ENCODE measurements around the gene CRYBB3. TPM values are rescaled to one million over a fixed set of nuclear protein-coding genes. Genes with fewer than 3 reads are reported as not detected.

The CRYBB3 gene
- polyA plus RNA-seq, 3 donors: not detected

DNA sequence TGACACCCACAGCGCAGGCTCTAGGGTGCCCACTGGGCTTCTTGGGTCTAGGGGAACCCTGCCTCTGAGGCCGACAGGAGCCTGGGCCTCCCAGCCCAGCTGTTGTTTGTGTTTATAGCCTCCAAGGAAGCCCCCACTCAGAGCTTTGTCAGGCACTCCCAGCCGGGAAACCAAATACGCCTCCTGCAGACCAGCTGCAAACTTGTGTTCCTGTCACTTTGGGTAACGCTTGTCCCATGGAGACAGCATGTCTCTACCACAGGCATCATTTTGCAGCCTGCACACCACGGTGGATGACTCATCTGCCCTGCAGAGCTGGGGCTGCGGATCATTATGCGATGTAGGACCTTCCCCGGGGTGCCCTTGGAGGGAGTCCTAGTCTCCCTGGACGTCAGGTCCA is 40.6 kb upstream of the CRYBB3 start:
- Mint-ChIP-seq H3K4me1 (no peaks in the 10 kb centered on the region), H3K4me3 (no peak overlapping the region), H3K27me3 (ENCODE audit: low read depth in 3 of 3) (peaks cover 0 to 3% (median 1%) of the 10 kb centered on the region in 3 donors), H3K27ac (peak overlapping the region in 1 of 7 donors; percentile 32), H3K9me3 (peaks cover 0 to 1% (median 0%) of the 10 kb centered on the region in 7 donors), H3K36me3 (no peaks in the 10 kb centered on the region)
- TF ChIP-seq, protein P1, sequence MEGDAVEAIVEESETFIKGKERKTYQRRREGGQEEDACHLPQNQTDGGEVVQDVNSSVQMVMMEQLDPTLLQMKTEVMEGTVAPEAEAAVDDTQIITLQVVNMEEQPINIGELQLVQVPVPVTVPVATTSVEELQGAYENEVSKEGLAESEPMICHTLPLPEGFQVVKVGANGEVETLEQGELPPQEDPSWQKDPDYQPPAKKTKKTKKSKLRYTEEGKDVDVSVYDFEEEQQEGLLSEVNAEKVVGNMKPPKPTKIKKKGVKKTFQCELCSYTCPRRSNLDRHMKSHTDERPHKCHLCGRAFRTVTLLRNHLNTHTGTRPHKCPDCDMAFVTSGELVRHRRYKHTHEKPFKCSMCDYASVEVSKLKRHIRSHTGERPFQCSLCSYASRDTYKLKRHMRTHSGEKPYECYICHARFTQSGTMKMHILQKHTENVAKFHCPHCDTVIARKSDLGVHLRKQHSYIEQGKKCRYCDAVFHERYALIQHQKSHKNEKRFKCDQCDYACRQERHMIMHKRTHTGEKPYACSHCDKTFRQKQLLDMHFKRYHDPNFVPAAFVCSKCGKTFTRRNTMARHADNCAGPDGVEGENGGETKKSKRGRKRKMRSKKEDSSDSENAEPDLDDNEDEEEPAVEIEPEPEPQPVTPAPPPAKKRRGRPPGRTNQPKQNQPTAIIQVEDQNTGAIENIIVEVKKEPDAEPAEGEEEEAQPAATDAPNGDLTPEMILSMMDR (IDR thresholded peaks at IDR 0.05): no peak
- no peak for DNase-seq
- Histone ChIP-seq H3K27me3 (ENCODE audit: control insufficient read depth in 2 of 2, insufficient read depth in 2 of 2, low read length in 2 of 2) (no peaks in the 10 kb centered on the region), H3K9me3 (replicated peaks in 1 of 2; ENCODE audit: control insufficient read depth in 1 of 2, insufficient read depth in 1 of 2, low read length in 2 of 2) (no peaks in the 10 kb centered on the region), H3K4me3 (replicated peaks in 1 of 3; ENCODE audit: low read depth in 2 of 3, low read length in 3 of 3) (no peak overlapping the region), H3K9ac (ENCODE audit: insufficient read depth, low read length, poor library complexity, severe bottlenecking) (no peak overlapping the region), H3K4me2 (replicated peaks; ENCODE audit: extremely low read depth, low read length, poor library complexity, severe bottlenecking) (no peak overlapping the region), H3K27ac (ENCODE audit: low read depth in 1 of 2, low read length in 2 of 2) (no peak overlapping the region), H3K36me3 (replicated peaks in 1 of 2; ENCODE audit: control insufficient read depth in 1 of 2, insufficient read depth in 2 of 2, low read length in 2 of 2) (no peaks in the 10 kb centered on the region), H4K20me1 (ENCODE audit: insufficient read depth, low read length) (no peaks in the 10 kb centered on the region), H3K79me2 (ENCODE audit: insufficient read depth, low read length) (no peaks in the 10 kb centered on the region), H2AFZ (ENCODE audit: insufficient read depth, low read depth, low read length, poor library complexity, severe bottlenecking) (no peak overlapping the region), H3K4me1 (ENCODE audit: control insufficient read depth in 1 of 2, insufficient read depth in 2 of 2, low read length in 2 of 2) (no peaks in the 10 kb centered on the region)
- intact Hi-C loops (cut with micrococcal nuclease): no loop called here
- 88% methylated on average over 10 of the region's 10 CpGs for WGBS (ENCODE audit: insufficient coverage)

DNA sequence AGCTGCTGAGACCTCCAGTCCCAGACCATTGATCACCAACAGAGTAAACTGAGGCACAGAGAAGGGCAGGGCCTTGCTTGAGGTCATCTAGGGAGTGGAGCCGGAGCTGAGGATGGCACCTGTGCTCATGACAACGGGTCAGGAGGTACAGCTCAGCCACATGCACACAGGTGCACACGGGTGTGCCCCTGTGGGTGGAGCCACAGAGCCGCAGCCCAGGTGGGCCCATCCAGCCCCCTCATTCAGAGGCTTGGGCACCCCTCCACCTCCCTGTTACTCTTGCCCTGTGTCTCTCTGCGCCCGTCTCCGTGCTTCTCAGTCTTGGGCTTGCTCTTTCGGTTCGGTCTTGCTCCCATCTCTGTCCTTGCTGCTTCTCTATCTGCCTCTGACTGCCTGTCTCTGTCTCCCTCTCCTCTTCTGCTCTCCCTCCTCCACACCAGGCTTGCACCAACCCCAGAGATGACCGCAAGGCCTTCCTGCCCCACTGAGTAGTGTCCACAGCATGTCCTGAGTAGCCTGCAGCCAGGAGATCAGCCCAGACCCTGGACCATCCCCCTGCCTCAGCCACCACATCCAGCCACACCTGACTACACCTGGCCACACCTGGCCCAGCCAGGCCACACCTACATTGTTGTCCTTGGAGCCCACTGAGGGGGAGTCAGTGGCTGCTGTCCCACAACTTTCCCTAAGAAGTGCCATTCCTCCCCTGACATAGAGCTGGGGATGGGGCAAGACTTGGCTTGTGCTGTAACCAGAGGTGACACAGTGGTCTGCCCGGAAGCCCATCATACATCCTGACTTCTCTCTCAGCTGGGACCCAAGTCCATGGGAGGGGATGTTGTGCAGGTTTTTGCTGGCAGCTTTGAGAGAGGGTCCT is 39.3 kb upstream of the CRYBB3 start:
- Histone ChIP-seq H2AFZ (ENCODE audit: insufficient read depth, low read depth, low read length, poor library complexity, severe bottlenecking) (no peak overlapping the region), H3K27me3 (ENCODE audit: control insufficient read depth in 2 of 2, insufficient read depth in 2 of 2, low read length in 2 of 2) (no peaks in the 10 kb centered on the region), H3K36me3 (replicated peaks in 1 of 2; ENCODE audit: control insufficient read depth in 1 of 2, insufficient read depth in 2 of 2, low read length in 2 of 2) (no peaks in the 10 kb centered on the region), H3K27ac (ENCODE audit: low read depth in 1 of 2, low read length in 2 of 2) (no peak overlapping the region), H3K4me3 (replicated peaks in 1 of 3; ENCODE audit: low read depth in 2 of 3, low read length in 3 of 3) (no peak overlapping the region), H3K4me1 (ENCODE audit: control insufficient read depth in 1 of 2, insufficient read depth in 2 of 2, low read length in 2 of 2) (no peaks in the 10 kb centered on the region), H4K20me1 (ENCODE audit: insufficient read depth, low read length) (no peaks in the 10 kb centered on the region), H3K79me2 (ENCODE audit: insufficient read depth, low read length) (no peaks in the 10 kb centered on the region), H3K9me3 (replicated peaks in 1 of 2; ENCODE audit: control insufficient read depth in 1 of 2, insufficient read depth in 1 of 2, low read length in 2 of 2) (no peaks in the 10 kb centered on the region), H3K9ac (ENCODE audit: insufficient read depth, low read length, poor library complexity, severe bottlenecking) (no peak overlapping the region), H3K4me2 (replicated peaks; ENCODE audit: extremely low read depth, low read length, poor library complexity, severe bottlenecking) (no peak overlapping the region)
- no peak for DNase-seq
- Mint-ChIP-seq H3K9me3 (peaks cover 0 to 1% (median 0%) of the 10 kb centered on the region in 7 donors), H3K36me3 (no peaks in the 10 kb centered on the region), H3K4me1 (no peaks in the 10 kb centered on the region), H3K27ac (no peak overlapping the region), H3K4me3 (no peak overlapping the region), H3K27me3 (ENCODE audit: low read depth in 3 of 3) (peaks cover 0 to 3% (median 1%) of the 10 kb centered on the region in 3 donors)
- TF ChIP-seq, protein P1 (IDR thresholded peaks at IDR 0.05): no peak
- WGBS (ENCODE audit: insufficient coverage): 95% methylated on average over 10 of the region's 11 CpGs
- intact Hi-C loops (cut with micrococcal nuclease): no loop called here
